Cortex of kidney (tissue), 1 donor: Measurements from ENCODE around the gene PRRG2.

Experiments
- DNase-seq: peaks from one replicate; lab custom pipeline; 2025; lab: John Stamatoyannopoulos, UW

Gene PRRG2

DNA sequence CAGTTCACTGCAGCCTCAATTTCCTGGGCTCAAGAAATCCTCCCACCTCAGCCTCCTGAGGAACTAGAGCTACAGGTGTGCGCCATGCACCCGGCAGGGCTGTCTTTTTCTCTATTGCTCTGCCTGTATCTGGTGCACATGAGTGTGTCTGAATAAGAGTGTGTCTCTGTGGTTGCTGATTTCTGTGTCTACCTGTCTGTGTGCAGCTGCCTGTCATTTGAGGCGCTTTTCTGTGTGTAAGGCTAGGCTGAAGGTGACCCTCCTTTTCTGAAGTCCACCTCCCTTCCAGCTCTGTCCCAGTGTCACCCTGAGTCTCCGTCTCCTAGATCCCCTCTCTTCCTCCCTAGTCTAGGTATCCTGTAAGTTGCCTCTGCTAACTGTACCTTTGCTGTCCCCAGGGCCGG lies 8.4 kb downstream of the PRRG2 start:
- no peak for DNase-seq

DNA sequence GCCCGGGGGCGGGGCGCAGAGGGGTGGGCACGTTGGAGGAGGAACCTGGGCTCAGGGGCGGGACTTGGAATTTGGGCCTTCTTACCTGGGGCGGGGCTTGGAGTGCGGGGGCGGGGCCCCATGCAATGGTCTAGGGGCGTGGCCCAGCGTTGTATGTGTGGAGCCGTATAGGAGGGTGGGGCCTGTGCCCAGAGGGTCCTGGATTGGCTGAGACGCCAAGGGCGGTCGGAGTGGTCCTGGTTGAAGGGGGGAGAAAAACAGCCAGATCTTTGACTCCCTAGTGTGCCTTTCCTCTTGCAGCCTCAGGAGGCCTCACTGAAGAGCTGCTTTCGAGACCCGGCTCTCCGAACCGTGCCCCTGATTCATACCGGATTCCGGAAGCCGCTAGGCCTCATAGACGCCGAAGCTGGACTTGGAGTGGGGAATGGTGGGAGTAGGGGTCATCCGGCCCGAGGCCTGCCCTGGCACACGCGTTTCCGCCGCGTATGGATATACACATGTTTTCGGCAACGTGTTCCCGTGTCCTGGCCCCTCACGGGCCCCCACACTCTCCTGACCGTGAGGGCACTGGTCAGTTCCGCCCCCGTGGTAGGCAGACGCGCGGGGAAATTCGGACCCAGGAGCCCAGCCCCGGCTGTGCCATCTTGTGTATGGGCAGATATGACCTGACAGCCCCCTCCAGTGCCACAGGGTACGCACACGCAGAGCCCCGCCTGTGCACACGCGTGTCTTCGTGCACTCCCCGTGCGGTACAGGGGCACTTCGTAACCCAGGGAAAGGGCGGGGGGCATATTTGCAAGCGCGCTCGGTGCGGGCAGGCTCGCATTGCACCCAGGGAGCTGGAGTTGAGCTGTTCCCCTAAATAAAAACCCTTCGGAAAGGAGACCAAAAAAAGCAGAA lies 9.2 kb downstream of the PRRG2 start:
- no peak for DNase-seq

DNA sequence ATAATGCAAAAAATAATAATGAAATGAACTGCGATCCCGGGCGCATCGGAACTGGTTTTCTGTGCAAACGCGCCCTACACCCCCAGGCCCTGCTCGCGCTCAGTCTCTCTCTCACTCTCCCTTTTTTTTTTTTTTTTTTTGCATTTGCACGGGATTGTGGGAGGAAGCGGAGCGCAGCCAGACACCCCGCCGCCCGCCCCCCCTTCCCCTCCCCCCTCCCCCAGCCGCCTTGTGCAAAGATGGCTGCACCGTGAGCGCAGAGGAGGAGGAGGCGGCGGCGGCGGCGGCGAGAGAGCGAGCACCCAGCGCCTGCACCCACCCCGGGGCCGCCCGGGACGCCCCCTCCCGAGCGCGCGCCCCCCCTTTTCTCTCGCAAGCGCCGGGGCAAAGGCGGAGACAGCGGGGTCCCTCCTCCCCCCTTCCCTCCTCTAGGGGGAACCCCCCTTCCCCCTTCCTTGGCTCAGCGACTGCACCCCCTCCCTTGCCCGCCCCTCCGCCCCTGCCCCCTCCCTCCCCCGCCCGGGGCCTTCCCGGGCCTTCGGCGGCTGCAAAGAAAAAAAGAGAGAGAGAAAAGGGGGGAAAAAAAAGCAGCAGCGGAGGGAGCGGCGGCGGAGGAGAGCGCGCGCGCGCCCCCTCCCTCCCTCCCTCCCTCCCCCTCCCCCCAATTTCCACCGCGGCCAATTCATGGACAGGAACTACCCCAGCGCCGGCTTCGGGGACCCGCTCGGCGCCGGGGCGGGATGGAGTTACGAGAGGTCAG lies 10.0 kb downstream of the PRRG2 start, which contains the start of gene PRR12:
PRR12 (plus strand) TSS at position 212 of the 760 bp plus-strand sequence; CDS start at position 685, 473 bp downstream.
- DNase-seq = no peak

DNA sequence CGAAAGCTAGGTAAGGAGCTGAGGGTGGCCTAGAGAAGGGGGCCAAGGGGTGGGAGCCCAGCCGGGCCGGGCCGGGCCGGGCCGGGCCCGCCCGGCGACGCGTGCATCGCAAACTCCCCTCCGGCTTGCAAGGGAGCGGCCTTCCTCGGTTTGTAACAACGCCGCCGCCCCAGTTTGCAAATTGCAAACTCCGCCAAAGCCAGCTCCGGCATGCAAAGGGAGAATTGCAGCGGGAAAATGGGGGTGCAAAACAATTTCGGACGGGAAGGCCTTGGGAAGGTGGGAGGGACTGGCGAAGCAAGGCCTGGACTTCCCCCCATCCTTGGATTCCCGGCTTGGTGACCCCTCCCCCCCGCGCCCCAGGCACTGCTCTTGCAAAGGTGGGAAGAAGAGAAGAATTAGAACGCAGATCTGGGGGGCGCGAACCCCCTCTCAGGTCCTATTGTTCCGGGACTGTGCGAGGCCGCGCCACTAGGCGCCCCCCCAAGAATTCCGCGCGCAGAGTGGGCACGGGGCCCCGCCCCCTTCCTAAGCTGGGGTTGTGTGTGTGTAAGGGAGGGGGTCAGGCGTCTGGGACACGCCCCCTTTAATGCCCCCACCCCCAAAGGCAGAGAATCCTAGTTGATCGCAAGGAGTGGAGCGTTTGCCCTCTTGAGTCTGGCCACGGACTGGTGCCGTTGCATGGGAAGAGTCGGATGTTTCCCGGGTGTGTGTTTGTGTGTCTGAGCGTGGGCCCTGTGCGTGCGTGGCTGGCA lies 10.8 kb downstream of the PRRG2 start:
- DNase-seq = no peak

DNA sequence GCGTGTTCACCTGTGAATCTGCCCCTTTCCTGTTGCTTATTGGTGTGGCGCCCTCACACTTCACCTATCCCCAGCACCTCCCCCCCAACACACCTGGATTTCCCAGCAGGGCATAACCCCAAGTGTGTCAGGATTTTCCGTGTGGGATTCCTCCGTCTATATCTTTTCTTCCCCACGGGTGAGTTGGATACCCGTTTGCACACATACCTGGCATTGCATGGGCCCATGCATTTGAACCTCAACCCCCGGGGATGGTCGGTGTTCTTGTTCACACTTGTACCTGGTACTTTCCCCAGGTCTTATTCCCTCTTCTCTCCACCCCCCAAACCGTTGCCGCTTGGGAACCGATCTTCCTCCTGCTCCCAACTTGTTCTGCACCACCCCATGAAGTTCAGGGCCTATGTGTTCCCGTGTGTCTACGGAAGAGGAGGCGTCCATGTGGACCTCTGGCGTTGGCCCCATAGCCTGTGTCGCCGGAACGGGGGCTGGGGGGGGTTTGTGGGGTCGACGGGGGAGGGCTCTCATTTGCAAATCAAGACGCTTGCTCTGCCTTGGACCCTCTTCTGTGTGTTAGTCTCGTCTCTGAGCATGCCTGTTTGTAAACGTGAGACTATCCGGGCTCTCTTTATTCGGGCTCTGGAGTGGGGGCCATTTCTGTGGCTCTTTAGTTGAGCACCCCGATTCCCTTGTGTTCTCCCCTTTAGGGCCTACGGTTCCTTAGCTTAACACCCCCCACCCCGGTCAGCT lies 11.5 kb downstream of the PRRG2 start:
- DNase-seq = no peak

DNA sequence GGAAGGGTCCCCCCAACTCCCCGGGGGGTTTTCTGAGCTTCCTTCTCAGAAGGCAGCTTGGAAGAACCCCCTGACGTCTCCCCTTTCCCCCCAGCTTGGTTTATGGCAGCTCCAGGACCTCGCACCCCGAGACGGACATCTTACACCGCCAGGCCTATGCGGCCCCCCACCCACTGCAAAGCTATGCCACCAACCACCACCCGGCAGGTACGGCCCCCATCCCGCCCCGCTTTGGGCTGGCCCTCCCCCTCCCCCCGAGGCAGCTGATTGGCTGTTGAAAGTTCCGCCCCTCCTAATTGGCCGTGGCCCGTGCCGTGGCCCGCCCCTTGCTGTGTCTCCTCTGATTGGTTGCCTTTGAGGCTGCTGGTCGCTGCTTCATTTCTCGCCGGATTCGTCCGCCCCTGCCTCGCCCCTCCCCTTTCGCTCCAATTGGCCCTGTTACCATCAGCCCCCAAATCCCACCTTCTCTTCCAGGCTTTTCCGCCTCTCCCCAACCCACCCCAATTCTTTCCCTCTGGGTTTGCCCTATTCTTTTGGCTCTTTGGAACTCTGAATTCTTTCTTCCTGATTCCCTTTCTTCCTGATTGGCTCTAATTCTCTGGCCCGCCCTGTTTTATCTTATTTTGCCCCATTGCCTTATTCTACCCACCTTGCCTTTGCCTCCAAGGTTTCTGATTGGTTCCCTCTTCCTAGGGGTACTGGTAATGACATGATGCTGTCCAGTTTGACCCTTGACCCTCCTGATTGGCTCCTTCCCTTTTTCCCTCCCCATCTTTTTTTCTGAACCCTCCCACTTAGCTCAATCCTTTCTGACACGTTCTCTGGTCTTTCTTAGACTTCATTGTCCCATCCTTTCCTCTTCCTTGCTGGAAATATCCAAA lies 12.4 kb downstream of the PRRG2 start:
- no peak for DNase-seq

DNA sequence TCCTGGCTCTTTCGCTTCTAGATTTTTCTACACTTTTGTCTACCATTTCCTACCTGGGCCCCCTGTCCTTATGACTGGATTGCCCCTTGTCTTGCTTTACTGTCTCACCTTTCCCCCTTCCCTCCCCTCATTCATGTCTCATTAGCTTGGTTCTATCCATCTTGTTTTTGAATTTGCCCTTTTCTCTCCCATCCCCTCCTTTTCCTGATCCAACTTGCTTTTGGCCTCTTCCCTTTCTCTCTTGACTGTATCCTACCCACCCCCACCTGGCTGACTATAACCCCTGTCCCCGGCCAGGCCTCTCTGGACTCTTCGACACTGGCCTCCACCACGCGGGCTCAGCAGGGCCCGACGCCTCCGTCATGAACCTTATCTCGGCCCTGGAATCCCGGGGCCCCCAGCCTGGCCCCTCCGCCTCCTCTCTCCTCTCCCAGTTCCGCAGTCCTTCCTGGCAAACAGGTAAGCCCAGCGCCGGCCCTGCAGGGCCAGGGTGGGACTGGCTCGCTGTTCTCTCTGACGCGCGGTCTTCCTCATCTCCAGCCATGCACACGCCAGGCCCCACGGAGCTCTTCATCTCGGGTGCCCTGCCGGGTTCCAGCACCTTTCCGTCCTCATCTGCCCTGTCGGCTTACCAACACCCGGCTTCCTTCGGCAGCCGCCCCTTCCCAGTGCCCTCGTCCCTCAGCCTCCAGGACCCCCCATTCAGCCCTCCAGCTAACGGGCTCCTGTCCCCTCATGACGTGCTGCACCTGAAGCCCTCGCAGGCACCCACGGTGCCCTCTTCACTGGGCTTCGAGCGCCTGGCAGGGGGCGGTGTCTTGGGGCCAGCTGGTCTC lies 13.3 kb downstream of the PRRG2 start:
- DNase-seq = no peak

DNA sequence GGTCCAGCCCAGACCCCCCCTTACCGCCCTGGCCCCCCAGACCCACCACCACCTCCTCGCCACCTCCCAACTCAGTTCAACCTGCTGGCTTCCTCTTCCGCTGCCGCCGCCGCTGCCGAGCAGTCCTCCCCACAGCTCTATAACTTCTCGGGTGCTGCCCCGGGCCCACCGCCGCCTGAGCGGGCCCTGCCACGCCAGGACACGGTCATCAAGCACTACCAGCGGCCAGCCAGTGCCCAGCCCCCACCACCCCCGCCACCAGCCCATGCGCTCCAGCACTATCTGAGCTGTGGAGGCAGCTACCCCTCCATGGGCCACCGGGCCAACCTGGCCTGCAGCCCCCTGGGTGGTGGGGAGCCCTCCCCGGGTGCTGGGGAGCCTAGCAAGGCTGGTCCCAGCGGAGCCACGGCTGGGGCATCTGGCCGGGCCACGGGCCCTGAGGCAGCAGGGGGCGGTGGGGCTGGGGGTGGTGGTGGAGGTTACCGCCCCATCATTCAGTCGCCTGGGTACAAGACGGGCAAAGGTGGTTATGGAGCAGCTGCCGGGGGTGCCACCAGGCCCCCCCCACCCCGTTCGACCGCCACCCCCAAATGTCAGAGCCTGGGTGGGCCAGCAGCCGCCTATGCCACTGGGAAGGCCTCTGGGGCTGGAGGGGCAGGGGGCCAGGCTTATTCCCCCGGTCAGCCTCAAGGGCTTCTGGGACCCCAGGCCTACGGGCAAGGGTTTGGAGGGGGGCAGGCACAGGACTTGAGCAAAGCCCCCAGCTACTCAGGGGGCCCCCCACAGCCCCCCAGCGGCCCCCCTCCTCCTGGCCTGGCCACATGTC lies 14.1 kb downstream of the PRRG2 start:
- DNase-seq = no peak

DNA sequence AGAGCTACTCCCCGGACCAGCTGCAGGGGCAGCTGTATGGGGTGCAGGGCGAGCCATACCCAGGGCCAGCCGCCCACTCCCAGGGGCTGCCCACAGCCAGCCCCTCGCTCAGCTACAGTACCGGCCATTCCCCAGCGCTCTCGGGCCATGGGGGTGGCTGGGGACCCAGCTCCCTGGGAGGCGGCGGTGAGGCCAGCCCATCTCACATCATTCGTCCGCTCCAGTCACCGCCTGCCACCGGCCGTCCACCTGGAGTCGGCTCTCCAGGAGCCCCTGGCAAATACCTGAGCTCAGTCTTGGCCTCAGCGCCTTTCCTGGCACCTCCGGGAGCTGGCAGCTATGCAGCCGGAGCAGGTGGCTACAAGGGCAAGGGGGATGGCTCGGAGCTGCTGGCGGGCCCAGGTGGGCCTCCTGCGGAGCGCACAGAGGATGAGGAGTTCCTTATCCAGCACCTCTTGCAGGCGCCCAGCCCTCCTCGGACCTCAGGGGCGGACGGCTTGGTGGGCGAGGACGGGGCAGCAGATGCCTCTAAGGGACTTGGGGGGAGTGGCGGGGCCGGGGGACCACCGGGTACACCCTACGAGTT lies 14.8 kb downstream of the PRRG2 start:
- DNase-seq = no peak

DNA sequence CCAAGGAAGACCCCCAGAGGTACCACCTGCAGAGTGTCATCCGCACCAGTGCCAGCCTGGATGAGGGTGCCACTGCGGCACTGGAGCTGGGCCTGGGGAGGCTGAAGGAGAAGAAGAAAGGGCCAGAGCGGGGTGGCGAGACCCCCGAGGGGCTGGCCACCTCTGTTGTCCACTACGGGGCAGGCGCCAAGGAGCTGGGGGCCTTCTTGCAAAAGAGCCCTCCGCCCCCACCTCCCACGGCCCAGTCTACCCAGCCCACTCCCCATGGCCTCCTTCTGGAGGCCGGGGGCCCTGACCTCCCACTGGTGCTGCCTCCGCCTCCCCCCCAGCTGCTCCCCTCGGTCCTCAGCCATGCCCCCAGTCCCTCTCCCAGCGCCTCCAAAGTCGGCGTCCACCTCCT lies 15.3 kb downstream of the PRRG2 start:
- no peak for DNase-seq

DNA sequence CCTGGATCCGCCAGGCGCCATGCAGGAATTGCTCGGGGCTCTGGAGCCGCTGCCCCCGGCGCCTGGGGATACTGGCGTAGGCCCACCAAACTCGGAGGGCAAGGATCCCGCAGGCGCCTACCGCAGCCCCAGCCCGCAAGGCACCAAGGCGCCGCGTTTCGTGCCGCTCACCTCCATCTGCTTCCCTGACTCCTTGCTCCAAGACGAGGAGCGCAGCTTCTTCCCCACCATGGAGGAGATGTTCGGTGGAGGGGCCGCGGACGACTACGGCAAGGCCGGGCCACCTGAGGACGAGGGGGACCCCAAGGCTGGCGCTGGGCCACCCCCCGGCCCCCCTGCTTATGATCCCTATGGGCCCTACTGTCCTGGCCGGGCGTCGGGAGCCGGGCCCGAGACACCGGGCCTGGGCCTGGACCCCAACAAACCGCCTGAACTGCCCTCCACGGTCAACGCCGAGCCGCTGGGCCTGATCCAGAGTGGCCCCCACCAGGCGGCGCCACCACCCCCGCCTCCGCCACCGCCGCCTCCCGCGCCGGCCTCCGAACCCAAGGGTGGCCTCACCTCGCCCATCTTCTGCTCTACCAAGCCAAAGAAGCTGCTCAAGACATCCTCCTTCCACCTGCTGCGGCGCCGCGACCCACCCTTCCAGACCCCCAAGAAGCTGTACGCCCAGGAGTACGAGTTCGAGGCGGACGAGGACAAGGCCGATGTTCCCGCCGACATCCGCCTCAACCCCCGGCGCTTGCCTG lies 16.0 kb downstream of the PRRG2 start:
- no peak for DNase-seq

DNA sequence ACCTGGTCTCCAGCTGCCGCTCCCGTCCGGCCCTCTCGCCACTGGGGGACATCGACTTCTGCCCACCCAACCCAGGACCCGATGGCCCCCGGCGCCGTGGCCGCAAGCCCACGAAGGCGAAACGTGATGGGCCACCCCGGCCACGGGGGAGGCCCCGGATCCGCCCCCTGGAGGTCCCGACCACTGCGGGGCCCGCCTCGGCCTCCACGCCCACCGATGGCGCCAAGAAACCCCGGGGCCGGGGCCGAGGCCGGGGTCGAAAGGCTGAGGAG lies 16.5 kb downstream of the PRRG2 start:
- no peak for DNase-seq

DNA sequence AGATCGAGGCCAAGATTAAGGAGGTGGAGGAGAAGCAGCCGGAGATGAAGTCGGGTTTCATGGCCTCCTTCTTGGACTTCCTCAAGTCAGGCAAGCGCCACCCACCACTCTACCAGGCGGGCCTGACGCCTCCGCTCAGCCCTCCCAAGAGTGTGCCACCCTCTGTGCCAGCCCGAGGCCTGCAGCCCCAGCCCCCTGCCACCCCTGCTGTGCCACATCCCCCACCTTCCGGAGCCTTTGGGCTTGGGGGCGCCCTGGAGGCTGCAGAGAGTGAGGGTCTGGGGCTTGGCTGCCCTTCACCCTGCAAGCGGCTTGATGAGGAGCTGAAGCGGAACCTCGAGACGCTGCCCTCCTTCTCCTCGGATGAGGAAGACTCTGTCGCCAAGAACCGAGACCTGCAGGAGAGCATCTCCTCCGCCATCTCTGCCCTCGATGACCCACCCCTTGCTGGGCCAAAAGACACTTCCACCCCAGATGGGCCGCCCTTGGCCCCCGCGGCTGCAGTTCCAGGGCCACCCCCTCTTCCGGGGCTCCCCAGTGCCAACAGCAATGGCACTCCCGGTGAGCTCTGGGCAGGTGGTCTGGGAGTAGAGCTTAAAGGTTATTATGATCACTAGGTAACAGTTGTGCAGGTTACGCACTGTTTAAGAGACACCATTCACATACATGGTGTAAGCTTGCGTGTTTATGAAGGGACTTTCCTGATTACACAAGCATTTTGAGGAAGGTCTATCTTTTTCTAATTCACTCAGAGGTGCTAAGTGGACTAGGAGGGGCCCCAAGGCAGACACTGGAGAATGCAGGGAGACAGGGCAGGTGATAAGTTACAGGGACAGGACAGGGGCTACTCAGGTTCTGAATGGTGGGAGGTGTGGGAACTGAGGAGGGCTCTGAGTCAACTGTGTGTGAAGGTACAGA lies 18.5 kb downstream of the PRRG2 start:
- no peak for DNase-seq

DNA sequence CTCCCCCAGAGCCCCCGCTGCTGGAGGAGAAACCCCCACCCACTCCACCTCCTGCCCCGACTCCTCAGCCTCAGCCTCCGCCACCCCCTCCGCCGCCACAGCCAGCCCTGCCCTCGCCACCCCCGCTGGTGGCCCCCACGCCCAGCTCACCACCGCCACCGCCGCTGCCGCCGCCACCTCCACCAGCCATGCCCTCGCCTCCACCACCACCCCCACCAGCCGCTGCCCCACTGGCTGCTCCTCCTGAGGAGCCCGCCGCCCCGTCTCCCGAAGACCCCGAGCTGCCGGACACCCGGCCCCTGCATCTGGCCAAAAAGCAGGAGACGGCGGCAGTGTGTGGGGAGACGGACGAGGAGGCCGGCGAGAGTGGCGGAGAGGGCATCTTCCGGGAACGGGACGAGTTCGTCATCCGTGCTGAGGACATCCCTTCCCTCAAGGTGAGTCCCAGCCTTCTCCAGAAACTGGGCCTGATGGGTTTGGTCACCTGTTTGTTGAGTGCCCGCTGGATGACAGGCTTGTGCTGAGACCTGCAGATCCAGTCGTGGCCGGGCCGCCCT lies 20.4 kb downstream of the PRRG2 start:
- DNase-seq = no peak

DNA sequence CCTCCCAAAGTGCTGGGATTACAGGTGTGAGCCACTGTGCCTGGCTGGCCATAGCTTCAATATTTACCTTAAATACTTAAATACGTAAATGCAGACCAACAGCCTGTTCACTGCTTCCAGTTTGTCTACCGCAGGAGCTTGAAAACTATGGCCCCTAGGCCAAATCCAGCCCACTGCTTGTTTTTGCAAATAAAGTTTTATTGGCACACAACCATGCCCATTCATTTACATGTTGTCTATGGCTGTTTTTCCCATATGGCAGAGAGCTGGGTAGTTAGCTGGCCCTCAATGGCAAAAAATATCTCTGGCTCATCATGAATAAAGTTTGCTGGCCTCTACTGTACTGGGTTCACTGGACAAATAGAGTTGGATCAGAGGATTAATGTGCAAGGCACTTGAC lies 21.7 kb downstream of the PRRG2 start:
- DNase-seq = no peak

DNA sequence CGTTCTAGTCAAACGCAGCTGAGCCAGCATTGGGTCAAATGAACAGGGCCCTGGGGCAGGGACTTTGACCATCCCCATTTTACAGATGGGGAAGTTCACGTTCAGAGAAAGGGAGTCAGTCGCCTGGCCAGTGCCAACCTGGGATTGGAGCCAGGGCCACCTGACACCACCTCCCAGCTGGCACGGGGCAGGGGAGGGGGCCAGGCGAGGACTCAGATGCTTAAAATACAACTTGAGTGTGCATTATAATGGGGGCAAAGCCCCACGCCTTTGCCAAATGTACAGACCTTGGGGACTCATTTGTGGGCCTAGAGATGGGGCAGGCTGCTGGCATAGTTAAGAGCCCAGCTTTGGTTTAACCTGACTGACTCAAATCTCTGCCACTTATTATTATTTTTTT lies 24.5 kb downstream of the PRRG2 start:
- DNase-seq = no peak
